ENCODE measurements around the gene PCP4L1. TPM values are rescaled to one million over a fixed set of nuclear protein-coding genes. Genes with fewer than 3 reads are reported as not detected.

Gene PCP4L1
- total RNA-seq, 1 experiment from 2014 or later = 2.5 TPM

DNA sequence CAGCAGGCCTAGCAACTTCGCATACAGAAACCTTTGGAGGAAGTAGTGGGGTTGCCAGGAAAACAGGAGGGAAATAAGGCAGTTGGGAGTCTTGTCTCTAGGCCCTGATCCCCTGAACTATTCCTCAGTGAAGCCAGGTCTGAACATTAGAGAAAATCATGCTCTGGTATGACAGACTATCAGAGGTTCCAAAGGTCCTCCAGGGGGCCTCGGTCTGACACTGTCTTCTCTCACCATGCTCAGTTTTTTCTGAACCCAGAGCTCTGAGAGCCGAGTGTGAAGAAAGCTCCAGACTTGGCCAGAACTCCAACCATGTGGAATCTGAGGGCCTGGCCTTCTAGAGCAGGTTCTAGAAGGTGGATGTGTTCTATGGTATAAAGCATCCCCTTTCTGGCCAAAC, 28.6 kb upstream of the PCP4L1 start:
- H3K4me3 ChIP-seq (ENCODE audit: low read depth, low read length) = no peak overlapping the region
- H3K4me1 Mint-ChIP-seq (ENCODE audit: low read depth, unreplicated experiment) = peaks cover 13% of the 10 kb centered on the region
- BruUV-seq (replicated peaks) = no TSS peak
- peaks cover 5% of the 10 kb centered on the region; the same call in 1 of the 2 replicates for H3K36me3 ChIP-seq (ENCODE audit: control insufficient read depth, insufficient read depth, low read length)
- no peak overlapping the region for H3K27ac Mint-ChIP-seq (ENCODE audit: unreplicated experiment)
- H3K27me3 Mint-ChIP-seq (ENCODE audit: insufficient read depth, unreplicated experiment) = no peaks in the 10 kb centered on the region
- ChIA-PET POLR2A (no interaction called here), CTCF (interaction anchor here (0.7 to 2.4 kb wide), 9 partner anchors 9 to 152 kb away, joined by 3 to 29 read pairs (median 5); partner anchors contain the start of genes NDUFS2 and SDHC)
- no peak overlapping the region for H3K4me3 Mint-ChIP-seq (ENCODE audit: unreplicated experiment)
- intact Hi-C loops (cut with micrococcal nuclease; ENCODE audit: unreplicated experiment) = loop anchor here (1.0 kb wide), 1 partner anchor 83 kb away; no protein-coding TSS in a partner anchor
- H3K9me3 ChIP-seq = no peaks in the 10 kb centered on the region
- peaks cover 17% of the 10 kb centered on the region for H3K4me1 ChIP-seq
- no peaks in the 10 kb centered on the region for H3K27me3 ChIP-seq (replicated peaks; ENCODE audit: control insufficient read depth, insufficient read depth, low read length)
- no peaks in the 10 kb centered on the region for H3K9me3 Mint-ChIP-seq (ENCODE audit: unreplicated experiment)
- TF ChIP-seq, protein P1, sequence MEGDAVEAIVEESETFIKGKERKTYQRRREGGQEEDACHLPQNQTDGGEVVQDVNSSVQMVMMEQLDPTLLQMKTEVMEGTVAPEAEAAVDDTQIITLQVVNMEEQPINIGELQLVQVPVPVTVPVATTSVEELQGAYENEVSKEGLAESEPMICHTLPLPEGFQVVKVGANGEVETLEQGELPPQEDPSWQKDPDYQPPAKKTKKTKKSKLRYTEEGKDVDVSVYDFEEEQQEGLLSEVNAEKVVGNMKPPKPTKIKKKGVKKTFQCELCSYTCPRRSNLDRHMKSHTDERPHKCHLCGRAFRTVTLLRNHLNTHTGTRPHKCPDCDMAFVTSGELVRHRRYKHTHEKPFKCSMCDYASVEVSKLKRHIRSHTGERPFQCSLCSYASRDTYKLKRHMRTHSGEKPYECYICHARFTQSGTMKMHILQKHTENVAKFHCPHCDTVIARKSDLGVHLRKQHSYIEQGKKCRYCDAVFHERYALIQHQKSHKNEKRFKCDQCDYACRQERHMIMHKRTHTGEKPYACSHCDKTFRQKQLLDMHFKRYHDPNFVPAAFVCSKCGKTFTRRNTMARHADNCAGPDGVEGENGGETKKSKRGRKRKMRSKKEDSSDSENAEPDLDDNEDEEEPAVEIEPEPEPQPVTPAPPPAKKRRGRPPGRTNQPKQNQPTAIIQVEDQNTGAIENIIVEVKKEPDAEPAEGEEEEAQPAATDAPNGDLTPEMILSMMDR (IDR thresholded peaks at IDR 0.05; ENCODE audit: insufficient read depth in 1 of 2, low read depth in 1 of 2, low read length in 1 of 2, severe bottlenecking in 1 of 2, unreplicated experiment in 1 of 2) = peak; percentile 32 to 55
- peaks cover 29% of the 10 kb centered on the region for H3K36me3 Mint-ChIP-seq (ENCODE audit: insufficient read depth, unreplicated experiment)
- peak in 1 of 2 experiments; percentile 35 for DNase-seq

- no peak overlapping the region for H3K4me3 Mint-ChIP-seq (ENCODE audit: unreplicated experiment)
- peaks cover 5% of the 10 kb centered on the region for H3K4me1 Mint-ChIP-seq (ENCODE audit: low read depth, unreplicated experiment)
- no peak overlapping the region for H3K4me3 ChIP-seq (ENCODE audit: low read depth, low read length)
- no peaks in the 10 kb centered on the region for H3K27me3 ChIP-seq (replicated peaks; ENCODE audit: control insufficient read depth, insufficient read depth, low read length)
- no TSS peak for BruUV-seq (replicated peaks)
- intact Hi-C loops (cut with micrococcal nuclease; ENCODE audit: unreplicated experiment) = loop anchor here (1.0 kb wide), 1 partner anchor 83 kb away; no protein-coding TSS in a partner anchor
- H3K27me3 Mint-ChIP-seq (ENCODE audit: insufficient read depth, unreplicated experiment) = no peaks in the 10 kb centered on the region
- TF ChIP-seq, protein P1 (IDR thresholded peaks at IDR 0.05; ENCODE audit: insufficient read depth in 1 of 2, low read depth in 1 of 2, low read length in 1 of 2, severe bottlenecking in 1 of 2, unreplicated experiment in 1 of 2) = no peak
- no peaks in the 10 kb centered on the region for H3K9me3 Mint-ChIP-seq (ENCODE audit: unreplicated experiment)
- H3K36me3 Mint-ChIP-seq (ENCODE audit: insufficient read depth, unreplicated experiment) = peaks cover 20% of the 10 kb centered on the region
- no peak for DNase-seq
- no peak overlapping the region for H3K27ac Mint-ChIP-seq (ENCODE audit: unreplicated experiment)
- CTCF ChIA-PET = interaction anchor here (0.7 to 2.4 kb wide), 8 partner anchors 19 to 151 kb away, joined by 3 to 29 read pairs (median 6); partner anchors contain the start of genes NDUFS2 and SDHC
- peaks cover 11% of the 10 kb centered on the region for H3K4me1 ChIP-seq
- no peaks in the 10 kb centered on the region for H3K9me3 ChIP-seq
- H3K36me3 ChIP-seq (ENCODE audit: control insufficient read depth, insufficient read depth, low read length) = peaks cover 5% of the 10 kb centered on the region; the same call in 1 of the 2 replicates
- POLR2A ChIA-PET = no interaction called here
Observed at GRCh38 chr1:161230762-161231161, 27.8 kb upstream of the PCP4L1 start.

DNA sequence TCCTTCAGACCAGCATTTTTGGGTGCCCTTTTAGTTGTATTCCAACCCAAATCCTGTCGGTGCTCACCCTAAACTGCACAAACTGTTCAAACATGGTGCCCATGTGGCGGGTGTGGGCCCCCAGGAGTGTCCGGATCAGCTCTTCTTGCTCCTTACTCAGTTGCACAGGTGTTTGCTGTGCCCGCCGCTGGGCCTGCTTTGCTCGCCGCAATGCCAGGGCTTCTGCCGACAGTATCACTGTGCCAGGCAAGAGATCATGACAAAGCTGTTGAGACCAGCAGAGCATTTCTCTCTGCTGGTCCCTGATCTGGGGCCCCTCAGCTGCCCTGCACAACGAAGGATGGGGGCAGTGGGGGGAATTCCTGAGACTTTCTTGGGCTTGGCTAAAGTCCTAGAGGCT, 25.4 kb upstream of the PCP4L1 start:
- H3K27ac Mint-ChIP-seq (ENCODE audit: unreplicated experiment) = no peak overlapping the region
- H3K4me3 Mint-ChIP-seq (ENCODE audit: unreplicated experiment) = no peak overlapping the region
- Histone ChIP-seq H3K4me1 (peaks cover 6% of the 10 kb centered on the region), H3K9me3 (no peaks in the 10 kb centered on the region), H3K36me3 (ENCODE audit: control insufficient read depth, insufficient read depth, low read length) (peaks cover 5% of the 10 kb centered on the region; the same call in 1 of the 2 replicates), H3K27me3 (replicated peaks; ENCODE audit: control insufficient read depth, insufficient read depth, low read length) (no peaks in the 10 kb centered on the region), H3K4me3 (ENCODE audit: low read depth, low read length) (no peak overlapping the region)
- intact Hi-C loops (cut with micrococcal nuclease; ENCODE audit: unreplicated experiment) = no loop called here
- TF ChIP-seq, protein P1 (IDR thresholded peaks at IDR 0.05; ENCODE audit: insufficient read depth in 1 of 2, low read depth in 1 of 2, low read length in 1 of 2, severe bottlenecking in 1 of 2, unreplicated experiment in 1 of 2) = no peak
- peaks cover 8% of the 10 kb centered on the region for H3K36me3 Mint-ChIP-seq (ENCODE audit: insufficient read depth, unreplicated experiment)
- no peaks in the 10 kb centered on the region for H3K27me3 Mint-ChIP-seq (ENCODE audit: insufficient read depth, unreplicated experiment)
- no peak for DNase-seq
- POLR2A ChIA-PET = interaction anchor here (0.6 kb wide), 2 partner anchors 83 to 128 kb away, joined by 6 to 7 read pairs; no protein-coding TSS in a partner anchor
- CTCF ChIA-PET = no interaction called here
- no TSS peak for BruUV-seq (replicated peaks)
- H3K9me3 Mint-ChIP-seq (ENCODE audit: unreplicated experiment) = no peaks in the 10 kb centered on the region
- H3K4me1 Mint-ChIP-seq (ENCODE audit: low read depth, unreplicated experiment) = no peaks in the 10 kb centered on the region
